ENCODE results near the gene ARID1B. TPM values are rescaled to one million over a fixed set of nuclear protein-coding genes. Genes with fewer than 3 reads are reported as not detected.
"Not testable (repeated sequence)": the region's sequence is repeated elsewhere in the genome, so short reads cannot be mapped to it uniquely, and the experiment has no call there.

ARID1B gene
- total RNA-seq, 2 experiments from 2014 or later: 42.5 to 43.2 TPM

DNA sequence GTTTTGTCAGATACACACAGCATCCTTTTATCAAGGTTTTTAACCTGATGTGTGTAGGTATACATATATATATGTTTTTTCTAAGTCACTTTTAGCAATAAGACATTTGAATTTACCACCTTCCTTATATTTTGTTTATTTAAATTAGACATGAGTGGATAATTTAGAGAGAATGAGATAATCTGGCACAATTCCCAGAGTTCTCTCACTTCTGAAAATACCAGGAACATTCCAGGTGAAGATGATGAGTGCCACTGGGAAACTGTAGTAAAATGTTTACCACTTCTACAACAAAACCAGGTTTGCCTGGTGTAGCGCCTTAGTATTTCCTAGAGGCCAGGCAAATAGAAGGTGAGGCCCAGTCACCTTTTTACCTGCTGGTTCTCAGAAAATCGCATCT is 356.7 kb downstream of the ARID1B start:
- Mint-ChIP-seq H3K4me1 (ENCODE audit: low read depth) (peaks cover 9% of the 10 kb centered on the region), H3K27ac (no peak overlapping the region), H3K9me3 (no peaks in the 10 kb centered on the region), H3K4me3 (no peak overlapping the region), H3K27me3 (ENCODE audit: low read depth) (no peaks in the 10 kb centered on the region), H3K36me3 (ENCODE audit: low read depth) (no peaks in the 10 kb centered on the region)
- intact Hi-C loops (cut with micrococcal nuclease): no loop called here
- no peak for DNase-seq
- CTCF ChIA-PET: no interaction called here

DNA sequence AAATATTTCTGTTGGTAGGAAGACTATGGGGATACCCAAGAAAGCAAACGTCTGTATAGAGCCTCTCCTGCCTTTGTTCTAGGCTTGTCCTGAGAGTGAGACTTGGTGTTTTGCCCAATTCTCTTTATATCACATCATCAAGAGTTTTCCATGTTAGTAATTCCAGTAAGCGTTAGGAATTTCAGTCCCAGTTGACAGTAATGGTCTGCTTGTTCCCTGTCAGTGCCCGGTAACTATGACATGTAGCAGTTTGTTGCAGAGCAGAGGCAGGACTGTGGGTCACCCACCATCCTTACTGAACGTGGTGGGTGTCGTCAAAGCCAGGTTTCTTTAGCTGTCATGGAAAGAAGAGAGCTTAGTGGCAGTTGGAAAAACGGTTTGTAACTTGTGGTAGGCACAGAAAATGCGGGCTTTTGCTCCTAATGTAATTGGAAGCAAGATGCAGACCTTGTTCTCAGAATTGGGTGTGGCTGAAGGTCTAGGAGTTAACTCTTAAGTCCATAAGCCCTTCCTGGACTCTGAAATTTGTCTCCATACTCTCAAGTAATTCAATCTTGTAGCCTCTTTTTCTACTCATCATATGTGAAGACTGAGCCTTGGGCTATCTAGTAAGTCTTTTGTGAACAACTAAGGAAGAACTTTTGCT is 357.3 kb downstream of the ARID1B start:
- Mint-ChIP-seq H3K27me3 (ENCODE audit: low read depth) (no peaks in the 10 kb centered on the region), H3K36me3 (ENCODE audit: low read depth) (no peaks in the 10 kb centered on the region), H3K4me1 (ENCODE audit: low read depth) (peaks cover 6% of the 10 kb centered on the region), H3K27ac (no peak overlapping the region), H3K4me3 (no peak overlapping the region), H3K9me3 (no peaks in the 10 kb centered on the region)
- no peak for DNase-seq
- intact Hi-C loops (cut with micrococcal nuclease): no loop called here
- CTCF ChIA-PET: no interaction called here

DNA sequence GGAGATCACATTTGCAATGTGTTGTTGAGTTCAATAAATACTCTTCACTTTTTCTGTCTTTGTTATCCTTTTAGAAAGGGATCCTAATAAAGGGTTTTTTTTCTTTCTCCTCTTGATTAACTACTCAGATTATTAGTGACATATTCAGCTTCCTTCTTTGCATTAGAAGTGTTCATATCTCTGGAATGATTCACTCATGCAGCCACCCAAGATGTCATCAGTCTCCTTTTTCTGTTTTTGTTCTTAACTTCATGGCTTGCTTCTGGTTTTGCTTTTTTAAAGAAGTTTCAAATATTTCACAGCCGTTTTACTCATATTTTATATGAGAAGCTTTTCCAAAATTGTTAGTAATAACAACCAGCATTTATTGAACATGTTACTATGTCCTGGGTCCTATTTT is 358.5 kb downstream of the ARID1B start:
- peaks cover 6% of the 10 kb centered on the region for H3K4me1 Mint-ChIP-seq (ENCODE audit: low read depth)
- H3K36me3 Mint-ChIP-seq (ENCODE audit: low read depth): no peaks in the 10 kb centered on the region
- no peaks in the 10 kb centered on the region for H3K9me3 Mint-ChIP-seq
- H3K4me3 Mint-ChIP-seq: no peak overlapping the region
- no peak for DNase-seq
- CTCF ChIA-PET: no interaction called here
- H3K27ac Mint-ChIP-seq: no peak overlapping the region
- intact Hi-C loops (cut with micrococcal nuclease): no loop called here
- H3K27me3 Mint-ChIP-seq (ENCODE audit: low read depth): no peaks in the 10 kb centered on the region

DNA sequence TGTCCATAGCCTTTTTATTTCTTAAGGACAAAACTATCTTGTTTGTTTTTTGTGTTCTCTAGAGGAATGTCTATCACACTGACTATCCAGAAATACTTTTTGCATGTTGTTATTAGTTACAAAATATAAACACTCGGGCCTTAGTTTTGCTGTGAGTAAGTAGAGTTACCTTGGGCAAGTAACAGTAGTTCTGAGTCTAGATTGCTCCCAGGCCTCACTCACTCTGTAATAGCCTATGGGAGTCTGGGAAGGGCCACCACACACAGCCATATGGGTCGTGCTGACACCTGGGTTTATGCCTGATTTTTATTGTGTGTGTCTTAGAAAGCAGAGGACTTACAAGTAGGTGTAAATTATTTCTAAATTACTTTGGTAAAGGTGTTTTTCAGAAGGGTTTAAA is 360.3 kb downstream of the ARID1B start:
- H3K9me3 Mint-ChIP-seq: no peaks in the 10 kb centered on the region
- H3K4me3 Mint-ChIP-seq: no peak overlapping the region
- H3K4me1 Mint-ChIP-seq (ENCODE audit: low read depth): peaks cover 6% of the 10 kb centered on the region
- no peak for DNase-seq
- H3K27me3 Mint-ChIP-seq (ENCODE audit: low read depth): no peaks in the 10 kb centered on the region
- CTCF ChIA-PET: no interaction called here
- intact Hi-C loops (cut with micrococcal nuclease): no loop called here
- H3K27ac Mint-ChIP-seq: no peak overlapping the region
- H3K36me3 Mint-ChIP-seq (ENCODE audit: low read depth): peaks cover 2% of the 10 kb centered on the region

DNA sequence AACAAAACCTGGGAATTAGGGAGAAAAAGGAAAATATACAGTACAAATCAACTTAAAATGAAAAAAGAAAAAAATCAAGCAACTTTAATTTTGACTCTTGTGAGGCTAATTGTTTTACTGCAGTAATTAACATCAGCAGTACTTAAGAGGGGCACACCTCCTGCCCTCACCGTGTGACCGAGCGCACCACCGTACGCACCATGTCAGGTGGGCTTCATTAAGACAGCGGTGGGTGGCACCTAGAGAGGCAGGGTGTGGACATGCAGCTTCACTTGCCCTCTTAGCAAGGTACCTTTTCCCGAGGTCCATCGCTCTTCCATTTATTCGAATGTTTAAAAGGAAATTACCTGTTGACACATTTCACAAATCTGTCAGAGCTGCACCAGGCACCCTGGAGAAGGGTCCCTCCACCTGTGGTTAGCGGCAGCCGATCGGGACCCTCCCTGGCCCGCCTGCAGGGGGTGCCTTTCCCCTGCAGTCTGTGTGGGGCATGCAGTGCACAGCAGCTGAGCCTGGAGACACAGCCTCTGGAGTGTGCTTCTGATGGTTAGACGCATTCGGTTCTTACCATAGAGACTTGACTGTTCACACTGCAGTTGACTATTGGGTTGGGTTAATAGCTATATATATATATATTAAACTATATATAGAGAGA is 362.0 kb downstream of the ARID1B start:
- CTCF ChIA-PET: interaction anchor here (1.1 kb wide), 1 partner anchor 16 kb away, joined by 3 read pairs; no protein-coding TSS in a partner anchor
- Mint-ChIP-seq H3K27me3 (ENCODE audit: low read depth) (no peaks in the 10 kb centered on the region), H3K27ac (no peak overlapping the region), H3K4me1 (ENCODE audit: low read depth) (peaks cover 9% of the 10 kb centered on the region), H3K36me3 (ENCODE audit: low read depth) (peaks cover 3% of the 10 kb centered on the region), H3K4me3 (no peak overlapping the region), H3K9me3 (no peaks in the 10 kb centered on the region)
- intact Hi-C loops (cut with micrococcal nuclease): no loop called here
- no peak for DNase-seq

DNA sequence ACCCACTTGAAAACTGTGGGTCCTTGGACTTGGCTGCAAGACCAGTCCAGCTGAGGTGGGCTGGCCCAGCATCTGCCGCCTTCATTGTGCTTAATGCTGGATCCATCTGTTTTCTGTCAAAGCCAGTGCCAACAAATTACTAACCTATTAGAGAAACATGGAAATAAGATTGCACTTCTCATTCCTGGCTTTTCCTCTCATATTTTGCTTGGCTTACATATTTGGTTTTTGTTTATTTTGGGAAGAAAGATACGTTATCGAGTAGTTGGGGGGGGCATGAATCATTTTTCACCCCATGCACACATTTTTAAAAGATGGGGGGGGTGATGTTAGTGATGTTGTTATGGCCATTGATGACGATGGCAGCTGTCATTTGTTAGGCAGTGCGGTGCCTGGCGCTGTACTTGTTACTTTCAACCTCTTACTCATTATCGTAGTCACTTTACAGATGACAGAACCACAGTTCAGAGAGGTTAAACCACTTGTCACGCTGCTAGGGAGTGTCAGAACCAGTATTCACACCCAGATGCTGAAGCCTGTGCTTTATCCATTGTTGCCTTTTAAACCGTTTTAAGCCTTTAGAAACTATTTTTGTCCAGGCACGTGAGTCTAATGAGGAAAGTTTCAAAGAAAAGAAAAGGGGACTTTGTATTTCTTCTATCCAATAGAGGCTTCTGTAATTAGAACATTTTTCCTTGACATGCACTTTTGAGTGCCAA is 366.2 kb downstream of the ARID1B start:
- CTCF ChIA-PET: no interaction called here
- H3K27me3 Mint-ChIP-seq (ENCODE audit: low read depth): no peaks in the 10 kb centered on the region
- no peak overlapping the region for H3K27ac Mint-ChIP-seq
- peaks cover 6% of the 10 kb centered on the region for H3K4me1 Mint-ChIP-seq (ENCODE audit: low read depth)
- intact Hi-C loops (cut with micrococcal nuclease): no loop called here
- no peak overlapping the region for H3K4me3 Mint-ChIP-seq
- H3K9me3 Mint-ChIP-seq: no peaks in the 10 kb centered on the region
- DNase-seq: peak; percentile 38
- H3K36me3 Mint-ChIP-seq (ENCODE audit: low read depth): peaks cover 3% of the 10 kb centered on the region

DNA sequence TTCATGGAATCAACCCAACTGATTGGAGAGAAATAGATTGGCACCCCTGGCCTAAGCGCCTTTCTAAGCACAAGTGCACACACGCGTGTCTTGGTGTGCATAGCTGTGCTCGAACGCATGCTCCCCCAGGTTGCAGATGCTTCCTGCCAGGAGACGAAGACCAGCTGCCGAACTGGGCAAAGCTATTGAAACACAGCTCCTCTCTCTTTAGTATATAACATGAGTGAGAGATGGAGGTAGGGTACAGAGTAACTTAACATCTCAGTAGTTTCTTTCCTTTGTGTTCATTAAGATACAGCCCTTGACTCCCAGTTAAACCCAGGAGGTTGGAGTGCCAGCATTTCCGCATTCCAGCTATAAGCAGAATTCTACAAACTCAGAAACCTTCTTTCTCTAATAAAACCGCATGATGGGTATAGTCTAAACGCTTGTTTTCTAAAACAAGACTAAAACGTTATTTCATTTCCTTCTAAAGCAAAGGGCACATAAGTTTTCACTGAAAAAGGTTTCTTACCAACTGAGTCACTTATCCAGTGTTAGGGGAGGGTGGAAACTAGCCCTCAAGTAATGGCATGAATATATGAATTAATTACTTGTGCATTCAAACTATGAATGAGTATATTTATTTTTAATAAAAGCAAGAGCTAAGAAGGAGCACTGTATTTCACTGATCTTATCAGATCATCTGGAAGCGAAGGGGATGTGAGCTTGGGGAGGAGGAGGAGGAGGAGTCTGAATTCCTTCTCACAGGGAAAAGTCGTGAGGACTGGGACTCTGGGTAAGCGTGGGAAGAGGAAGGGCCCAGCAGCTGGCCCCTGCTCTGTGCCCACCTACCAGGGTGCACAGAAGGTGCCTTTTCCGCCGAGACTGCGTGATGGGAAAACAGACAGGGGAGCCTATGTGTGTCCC is 367.0 kb downstream of the ARID1B start:
- DNase-seq: no peak
- Mint-ChIP-seq H3K27ac (no peak overlapping the region), H3K4me3 (no peak overlapping the region), H3K4me1 (ENCODE audit: low read depth) (peaks cover 4% of the 10 kb centered on the region), H3K9me3 (no peaks in the 10 kb centered on the region), H3K36me3 (ENCODE audit: low read depth) (peaks cover 5% of the 10 kb centered on the region), H3K27me3 (ENCODE audit: low read depth) (no peaks in the 10 kb centered on the region)
- intact Hi-C loops (cut with micrococcal nuclease): no loop called here
- CTCF ChIA-PET: no interaction called here

DNA sequence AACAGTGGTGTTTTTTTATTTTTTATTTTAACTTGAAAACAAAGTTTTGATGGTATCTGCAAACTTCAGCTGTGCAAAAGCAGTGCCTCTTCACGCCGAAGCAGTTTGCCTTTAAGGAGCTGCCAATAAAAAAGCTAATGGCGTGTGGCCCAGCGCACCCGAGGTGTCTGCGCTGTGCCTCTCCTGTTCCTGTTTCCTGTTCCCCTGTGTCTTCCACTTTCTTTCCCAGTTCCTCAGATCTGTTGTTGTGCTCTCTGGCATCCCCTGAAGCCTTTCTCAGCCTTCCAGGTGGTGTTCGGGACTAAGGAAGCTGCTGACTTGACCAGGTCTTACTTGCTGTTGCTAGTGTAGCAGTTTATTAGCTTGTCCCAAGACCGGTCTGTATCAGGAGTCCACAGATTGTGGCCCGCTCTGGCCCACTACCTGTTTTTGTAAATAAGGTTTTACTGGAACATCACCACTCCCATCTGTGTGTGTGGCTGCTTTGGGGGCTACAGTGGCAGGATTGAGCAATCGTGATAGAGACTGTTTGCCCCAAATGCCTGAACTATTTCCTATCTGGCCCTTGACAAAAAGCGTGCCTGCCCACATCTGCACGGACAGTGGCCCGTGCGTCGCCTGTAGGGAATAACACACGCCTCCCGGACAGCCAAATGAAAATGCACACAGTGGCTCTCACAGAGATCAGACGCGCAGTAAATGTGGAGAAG is 367.8 kb downstream of the ARID1B start:
- peaks cover 5% of the 10 kb centered on the region for H3K36me3 Mint-ChIP-seq (ENCODE audit: low read depth)
- CTCF ChIA-PET: no interaction called here
- DNase-seq: no peak
- no peaks in the 10 kb centered on the region for H3K27me3 Mint-ChIP-seq (ENCODE audit: low read depth)
- intact Hi-C loops (cut with micrococcal nuclease): no loop called here
- no peak overlapping the region for H3K27ac Mint-ChIP-seq
- H3K4me1 Mint-ChIP-seq (ENCODE audit: low read depth): peaks cover 4% of the 10 kb centered on the region
- no peak overlapping the region for H3K4me3 Mint-ChIP-seq
- no peaks in the 10 kb centered on the region for H3K9me3 Mint-ChIP-seq

DNA sequence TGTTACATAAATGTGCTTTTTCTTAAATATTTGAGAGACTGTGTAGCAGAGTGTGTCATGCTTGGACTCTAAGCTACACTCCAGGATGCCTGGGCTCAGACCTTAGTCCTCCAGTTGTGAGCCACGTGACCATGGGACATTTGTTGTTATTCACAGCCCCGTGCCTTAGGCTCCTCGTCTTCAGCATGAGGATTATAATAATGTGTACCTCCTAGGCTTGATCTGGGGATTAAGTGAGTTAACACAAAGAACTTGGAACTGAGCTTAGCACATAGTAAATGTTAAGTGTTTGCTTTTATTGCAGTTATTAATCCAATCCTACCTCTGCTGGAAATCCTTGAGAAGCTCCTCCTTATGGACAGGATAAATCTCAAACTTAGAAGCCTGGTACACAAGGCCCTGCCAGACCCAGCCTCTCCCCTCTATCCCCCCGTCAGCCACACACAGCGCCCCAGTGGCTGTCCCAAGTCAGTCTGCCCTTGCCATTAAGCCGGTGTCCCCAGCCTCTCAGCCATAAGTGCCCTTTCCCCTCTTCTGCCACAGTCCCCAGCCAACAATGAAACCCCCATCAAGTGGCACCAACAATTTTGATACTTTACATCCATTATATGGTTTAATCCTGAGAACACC is 368.6 kb downstream of the ARID1B start:
- CTCF ChIA-PET: no interaction called here
- Mint-ChIP-seq H3K4me3 (no peak overlapping the region), H3K9me3 (no peaks in the 10 kb centered on the region), H3K36me3 (ENCODE audit: low read depth) (peaks cover 5% of the 10 kb centered on the region), H3K27ac (no peak overlapping the region), H3K27me3 (ENCODE audit: low read depth) (no peaks in the 10 kb centered on the region), H3K4me1 (ENCODE audit: low read depth) (peaks cover 4% of the 10 kb centered on the region)
- no peak for DNase-seq
- intact Hi-C loops (cut with micrococcal nuclease): no loop called here

DNA sequence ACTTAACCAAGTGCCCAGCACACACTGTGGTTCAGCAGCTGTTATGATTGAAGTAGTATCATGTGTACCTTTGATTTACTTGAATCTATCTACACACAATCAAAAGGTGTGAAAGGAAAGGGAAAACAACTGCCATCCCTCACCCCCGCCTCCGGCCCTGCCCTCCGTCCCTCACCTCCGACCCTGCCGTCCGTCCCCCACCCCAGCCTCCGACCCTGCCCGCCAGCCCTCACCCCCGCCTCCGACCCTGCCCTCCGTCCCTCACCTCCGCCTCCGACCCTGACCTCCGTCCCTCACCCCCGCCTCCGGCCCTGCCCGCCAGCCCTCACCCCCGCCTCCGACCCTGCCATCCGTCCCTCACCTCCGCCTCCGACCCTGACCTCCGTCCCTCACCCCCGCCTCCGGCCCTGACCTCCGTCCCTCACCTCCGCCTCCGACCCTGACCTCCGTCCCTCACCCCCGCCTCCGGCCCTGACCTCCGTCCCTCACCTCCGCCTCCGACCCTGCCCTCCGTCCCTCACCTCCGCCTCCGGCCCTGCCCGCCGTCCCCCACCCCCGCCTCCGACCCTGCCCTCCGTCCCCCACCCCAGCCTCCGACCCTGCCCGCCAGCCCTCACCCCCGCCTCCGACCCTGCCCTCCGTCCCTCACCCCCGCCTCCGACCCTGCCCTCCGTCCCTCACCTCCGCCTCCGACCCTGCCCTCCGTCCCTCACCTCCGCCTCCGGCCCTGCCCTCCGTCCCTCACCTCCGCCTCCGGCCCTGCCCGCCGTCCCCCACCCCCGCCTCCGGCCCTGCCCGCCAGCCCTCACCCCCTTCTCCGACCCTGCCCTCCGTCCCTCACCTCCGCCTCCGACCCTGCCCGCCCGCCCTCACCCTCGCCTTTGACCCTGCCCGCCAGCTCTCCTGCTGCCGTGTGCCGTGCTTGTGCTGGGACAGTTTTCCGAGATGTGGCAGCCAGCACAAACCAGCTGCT is 370.2 kb downstream of the ARID1B start:
- H3K27ac Mint-ChIP-seq; intact Hi-C loops (cut with micrococcal nuclease); DNase-seq; H3K27me3 Mint-ChIP-seq (ENCODE audit: low read depth); H3K4me1 Mint-ChIP-seq (ENCODE audit: low read depth); H3K36me3 Mint-ChIP-seq (ENCODE audit: low read depth); H3K9me3 Mint-ChIP-seq; H3K4me3 Mint-ChIP-seq; CTCF ChIA-PET: not testable (repeated sequence)

All from activated naive CD4-positive, alpha-beta T cell treated with anti-CD3 and anti-CD28 coated beads for 36 hours (primary cell).